ENCODE results near the gene RAB40B.
"Not testable (repeated sequence)": the region's sequence is repeated elsewhere in the genome, so short reads cannot be mapped to it uniquely, and the experiment has no call there.

The RAB40B gene, protein sequence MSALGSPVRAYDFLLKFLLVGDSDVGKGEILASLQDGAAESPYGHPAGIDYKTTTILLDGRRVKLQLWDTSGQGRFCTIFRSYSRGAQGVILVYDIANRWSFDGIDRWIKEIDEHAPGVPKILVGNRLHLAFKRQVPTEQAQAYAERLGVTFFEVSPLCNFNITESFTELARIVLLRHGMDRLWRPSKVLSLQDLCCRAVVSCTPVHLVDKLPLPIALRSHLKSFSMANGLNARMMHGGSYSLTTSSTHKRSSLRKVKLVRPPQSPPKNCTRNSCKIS

DNA sequence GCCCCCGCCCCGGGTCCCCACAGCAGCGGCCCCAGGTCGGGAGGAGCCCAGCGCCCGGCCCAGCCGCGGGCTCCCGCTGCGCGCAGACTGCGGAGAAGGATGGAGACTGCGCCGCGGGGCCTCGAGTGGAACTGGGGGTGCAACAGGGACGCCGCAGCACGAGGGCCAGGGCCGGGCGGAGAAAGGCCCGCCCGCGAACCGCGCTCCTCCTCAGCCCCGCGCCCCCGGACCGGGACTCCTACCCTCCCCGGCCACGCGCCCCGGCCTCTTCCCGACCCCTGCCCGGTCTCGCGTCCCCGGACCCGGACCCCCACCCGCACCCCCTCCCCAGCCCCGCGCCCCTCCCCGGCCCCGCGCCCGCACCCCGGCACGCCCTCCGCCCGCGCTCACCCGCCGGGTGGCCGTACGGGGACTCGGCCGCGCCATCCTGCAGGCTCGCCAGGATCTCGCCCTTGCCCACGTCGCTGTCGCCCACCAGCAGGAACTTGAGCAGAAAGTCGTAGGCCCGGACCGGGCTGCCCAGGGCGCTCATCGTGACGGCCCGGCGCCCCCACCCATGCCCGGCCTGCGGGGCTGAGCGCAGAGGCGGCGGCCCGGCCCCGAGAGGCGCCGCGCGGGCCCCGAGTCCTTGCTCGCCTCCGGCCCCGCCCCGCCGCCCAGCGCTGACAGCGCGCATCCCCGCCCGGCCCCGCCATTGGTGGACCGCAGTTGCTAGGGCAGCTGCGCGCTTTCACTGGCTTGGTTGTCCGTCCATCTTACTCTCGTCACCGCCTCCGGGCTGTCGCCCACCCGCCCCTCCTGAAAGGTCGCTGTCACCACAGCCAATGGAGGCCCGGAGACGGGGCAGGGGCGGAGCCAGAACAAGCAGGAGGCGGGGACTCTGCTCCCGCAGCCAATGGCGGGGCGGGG, at the start of gene RAB40B:
Gene RAB40B, minus strand, starts transcription at position 634 of the 909 bp plus-strand sequence. Its CDS starts 102 bp downstream, at position 532.
- FAIRE-seq: peak; percentile 57

DNA sequence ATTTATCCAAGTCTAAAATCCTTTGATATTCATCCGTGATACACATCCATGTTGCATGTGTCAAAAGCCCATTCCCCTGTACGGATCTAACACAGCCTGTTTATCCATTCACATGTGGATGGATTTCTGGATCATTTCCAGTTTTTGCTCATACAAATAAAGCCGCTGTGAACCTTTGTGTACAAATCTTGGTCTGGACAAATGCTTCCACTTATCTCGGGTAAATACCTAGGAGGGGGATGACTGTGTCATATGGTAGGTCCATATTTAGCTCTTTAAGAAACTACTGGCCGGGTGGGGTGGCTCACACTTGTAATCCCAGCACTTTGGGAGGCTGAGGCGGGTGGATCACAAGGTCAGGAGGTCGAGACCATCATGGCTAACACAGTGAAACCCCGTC, 47.0 kb upstream of the RAB40B start:
- FAIRE-seq: no peak

DNA sequence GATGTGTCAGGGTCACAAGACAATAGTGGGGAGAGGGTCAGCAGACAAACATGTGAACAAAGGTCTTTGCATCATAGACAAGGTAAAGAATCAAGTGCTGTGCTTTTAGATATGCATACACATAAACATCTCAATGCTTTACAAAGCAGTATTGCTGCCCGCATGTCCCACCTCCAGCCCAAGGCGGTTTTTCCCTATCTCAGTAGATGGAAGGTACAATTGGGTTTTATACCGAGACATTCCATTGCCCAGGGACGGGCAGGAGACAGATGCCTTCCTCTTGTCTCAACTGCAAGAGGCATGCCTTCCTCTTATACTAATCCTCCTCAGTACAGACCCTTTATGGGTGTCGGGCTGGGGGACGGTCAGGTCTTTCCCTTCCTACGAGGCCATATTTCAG, 46.2 kb upstream of the RAB40B start:
- FAIRE-seq: not testable (repeated sequence)

DNA sequence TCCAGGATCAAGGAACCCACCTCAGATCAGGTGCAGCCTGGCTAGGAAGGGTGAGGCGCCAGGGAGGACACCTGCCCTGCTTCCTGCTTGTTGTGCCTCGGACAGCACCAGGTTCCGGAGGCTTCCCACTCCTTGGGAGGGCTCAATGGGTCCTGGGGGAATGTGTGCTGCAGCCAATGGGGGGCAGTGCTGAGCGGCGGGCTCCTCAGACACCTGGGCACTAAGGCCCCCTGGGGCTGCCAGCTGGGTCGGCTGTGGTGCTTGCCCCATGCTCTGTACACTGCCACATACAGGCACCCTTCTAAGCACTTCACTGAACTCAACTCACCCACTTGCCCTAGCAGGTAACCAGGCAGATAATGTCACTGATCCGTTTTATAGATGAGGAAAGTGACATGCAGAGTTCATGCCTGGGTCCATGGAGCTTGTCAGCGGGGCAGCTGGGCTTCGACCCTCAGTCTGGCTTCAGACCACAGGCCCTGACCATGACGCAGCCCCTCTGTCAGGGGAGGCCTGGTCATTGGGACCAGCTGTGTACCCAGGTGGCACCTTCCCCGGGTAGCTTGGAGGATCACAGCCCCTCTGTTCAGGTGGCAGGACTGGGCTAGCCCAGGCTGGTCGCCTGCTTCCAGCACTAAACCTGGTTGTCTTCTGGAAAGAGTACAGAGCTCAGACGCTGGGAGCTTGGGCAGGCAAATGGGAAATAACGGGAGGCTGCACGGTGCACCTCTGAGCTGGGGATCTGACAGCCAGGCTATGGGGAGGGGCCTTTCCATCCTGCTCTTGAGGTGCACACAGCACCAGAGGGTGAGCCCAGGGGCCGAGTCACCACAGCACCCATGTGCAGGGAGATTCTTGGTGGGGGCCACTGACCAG, 45.1 kb upstream of the RAB40B start:
- no peak for FAIRE-seq

DNA sequence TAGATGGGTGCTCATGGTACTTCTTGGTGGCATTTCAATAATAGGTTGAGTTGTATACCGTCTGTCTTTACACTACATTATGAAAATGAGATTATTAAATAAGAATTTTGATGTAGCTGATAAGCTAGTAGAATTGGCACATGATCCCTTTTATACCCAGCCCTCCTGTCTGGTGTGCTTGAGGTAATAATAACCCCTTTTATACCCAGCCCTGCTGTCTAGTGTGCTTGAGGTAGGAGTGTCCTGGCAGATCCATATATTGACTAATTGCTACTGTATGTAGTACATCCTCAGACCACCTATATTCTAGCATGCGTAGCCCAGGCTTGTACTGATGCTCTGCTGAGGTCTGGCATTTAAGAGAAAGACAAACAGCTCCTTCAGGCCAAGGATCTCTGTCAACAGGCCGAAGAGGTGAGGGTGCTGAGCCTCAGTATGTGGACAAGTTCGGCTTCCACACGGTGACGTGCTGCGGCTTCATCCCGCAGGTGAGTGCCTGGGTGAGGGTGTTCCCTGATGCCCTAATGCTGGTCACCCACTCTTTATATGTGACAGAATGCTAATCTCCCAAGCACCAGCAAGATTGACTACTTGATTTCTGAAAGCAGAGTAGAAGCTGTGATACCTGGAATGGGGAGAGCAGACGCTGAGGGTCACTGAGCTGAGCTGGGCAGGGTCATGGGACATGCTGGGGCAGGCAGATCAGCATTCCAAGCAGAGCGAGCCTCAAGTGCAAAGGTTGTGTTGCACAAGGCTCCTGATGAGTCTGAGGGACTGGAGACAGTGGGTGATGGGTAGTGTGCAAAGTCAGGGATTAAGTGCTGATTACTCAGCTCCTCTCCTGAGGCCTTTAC, 42.6 kb upstream of the RAB40B start:
- no peak for FAIRE-seq

DNA sequence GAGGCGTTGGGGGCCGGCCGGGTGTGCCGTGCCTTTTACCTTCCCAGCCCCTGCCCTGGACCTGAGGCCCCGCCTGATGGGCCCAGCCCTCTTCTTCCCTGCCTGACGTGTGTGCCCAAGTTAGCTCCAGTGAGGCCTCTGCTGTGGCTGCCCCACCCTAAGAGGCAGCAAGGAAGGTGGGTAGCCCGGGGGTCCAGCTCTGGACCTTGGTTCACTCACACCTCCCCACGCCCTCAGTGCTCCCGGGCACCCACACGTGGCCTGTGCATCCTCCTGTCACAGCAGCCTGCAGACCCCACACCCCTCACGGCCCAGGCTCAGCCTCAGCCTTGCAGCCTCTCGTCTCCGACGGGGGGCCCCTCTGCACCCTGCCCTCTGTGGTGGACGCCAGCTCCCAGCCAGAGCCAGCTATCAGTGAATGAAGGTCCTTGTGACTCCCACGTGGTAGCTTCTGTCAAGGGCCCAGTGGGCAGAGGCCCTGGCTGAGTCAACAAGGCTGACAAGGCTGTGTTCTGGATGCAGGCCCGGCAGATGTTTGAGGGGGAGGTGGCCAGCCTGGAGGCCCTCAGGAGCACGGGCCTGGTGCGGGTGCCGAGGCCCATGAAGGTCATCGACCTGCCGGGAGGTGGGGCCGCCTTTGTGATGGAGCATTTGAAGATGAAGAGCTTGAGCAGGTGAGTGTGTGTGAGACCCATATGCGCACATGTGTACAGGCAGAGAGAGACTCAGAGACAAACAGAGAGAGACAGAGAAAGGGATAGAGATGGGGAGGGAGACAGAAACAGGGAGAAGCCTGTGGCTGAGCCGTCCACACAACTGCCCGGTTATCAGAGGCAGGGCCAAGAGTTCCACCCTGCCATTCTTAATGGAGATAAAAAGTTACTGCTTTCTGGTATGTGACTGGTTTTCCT, 39.7 kb upstream of the RAB40B start:
- no peak for FAIRE-seq

DNA sequence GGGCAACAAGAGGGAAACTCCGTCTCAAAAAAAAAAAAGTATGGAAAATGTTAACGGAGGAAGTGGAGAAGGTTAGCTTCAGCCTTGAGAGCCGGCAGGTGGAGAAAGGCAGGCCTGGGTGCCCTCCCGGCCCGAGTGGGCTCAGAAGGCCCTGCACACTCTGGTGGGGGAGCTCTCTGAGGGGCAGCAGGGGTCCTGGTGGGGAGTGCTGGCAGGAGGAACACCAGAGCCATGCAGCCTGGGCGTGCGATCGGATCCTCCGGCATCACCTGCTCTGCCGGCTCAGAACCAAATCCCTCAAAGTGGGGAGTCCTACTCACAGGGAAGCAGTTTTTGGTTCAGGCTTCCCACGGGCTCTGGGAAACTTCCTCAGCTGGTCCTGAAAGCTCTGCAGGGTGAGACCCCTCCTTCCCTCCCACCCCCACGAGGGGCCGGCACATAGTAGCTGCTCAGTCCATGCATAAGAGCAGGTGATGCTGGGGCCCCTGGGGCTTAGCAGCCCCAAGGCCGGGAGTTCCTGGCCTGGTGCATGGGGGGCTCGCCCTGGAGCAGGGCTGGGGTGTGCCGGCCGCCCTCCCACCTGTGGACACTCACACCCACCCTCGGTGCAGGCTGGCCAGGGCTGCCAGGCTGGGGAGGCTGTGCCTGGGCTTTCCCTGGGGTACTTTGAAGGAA, 38.1 kb upstream of the RAB40B start:
- no peak for FAIRE-seq

DNA sequence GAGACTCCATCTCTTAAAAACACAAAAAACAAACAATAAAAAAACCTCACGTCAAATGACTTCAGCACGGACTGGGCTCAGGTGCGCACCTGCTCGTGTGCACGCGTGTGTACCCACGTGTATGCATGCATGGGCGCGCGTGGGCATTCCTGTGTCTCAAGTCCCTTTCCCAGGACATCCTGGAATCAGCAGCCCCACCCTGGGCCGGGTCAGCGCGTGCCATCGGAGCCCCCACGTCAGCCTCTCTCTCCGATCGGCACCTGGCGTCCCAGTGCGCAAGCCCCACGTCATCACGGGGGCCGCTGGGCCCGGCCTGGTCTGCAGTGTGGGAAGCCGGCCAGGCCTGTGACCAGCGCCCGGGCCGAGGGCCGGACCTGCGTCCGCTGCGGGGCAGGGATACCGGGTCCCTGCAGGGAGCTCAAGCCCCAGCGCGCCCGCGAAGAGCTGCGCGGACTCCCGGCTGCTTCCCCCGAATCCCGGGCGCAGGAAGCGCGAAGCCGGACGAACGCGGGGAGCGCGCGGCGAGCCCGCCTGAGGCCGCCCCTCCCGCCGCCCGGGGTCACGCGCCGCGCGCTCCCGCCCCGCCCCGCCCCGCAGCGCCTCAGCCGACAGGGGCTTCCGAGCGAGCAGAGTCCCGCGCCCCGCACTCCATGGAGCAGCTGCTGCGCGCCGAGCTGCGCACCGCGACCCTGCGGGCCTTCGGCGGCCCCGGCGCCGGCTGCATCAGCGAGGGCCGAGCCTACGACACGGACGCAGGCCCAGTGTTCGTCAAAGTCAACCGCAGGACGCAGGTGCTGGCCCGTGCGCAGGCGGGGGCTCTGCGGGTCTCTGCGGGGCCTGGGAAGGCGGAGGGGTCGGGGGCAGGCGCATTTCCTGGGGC, 36.7 kb upstream of the RAB40B start, which contains the start of gene FN3K:
Gene FN3K, plus strand, starts transcription at position 629 of the 880 bp plus-strand sequence. Its CDS starts 22 bp downstream, at position 651.
- no peak for FAIRE-seq

DNA sequence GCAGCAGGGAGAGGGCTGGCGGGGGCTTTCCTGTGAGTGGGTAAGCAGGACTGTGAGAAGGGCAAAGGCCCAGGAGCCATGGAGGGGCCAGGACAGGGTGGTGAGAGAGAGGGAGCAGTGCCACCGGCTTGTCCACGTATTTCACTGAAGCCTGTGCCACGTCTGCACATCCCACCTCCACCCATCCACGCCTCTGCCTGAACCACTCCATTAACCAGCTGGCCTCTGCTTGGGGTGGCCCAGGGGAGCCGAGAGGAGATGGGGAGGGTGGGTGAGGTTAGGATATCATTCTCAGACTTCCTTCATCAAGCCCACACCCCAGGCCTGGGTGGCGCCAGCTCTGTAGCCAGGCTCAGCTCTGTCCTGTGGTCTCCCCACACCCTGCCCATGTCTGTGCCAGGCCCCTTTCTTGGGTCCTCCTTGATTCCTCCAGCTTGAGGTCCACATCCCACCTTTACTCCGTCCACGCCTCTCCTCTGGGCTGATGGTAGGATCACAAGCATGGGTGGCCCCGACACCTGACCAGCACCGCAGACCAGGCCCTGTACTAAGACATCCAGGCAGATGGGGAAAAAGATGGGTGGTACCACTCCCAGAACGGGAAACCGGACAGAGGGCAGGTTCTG, 33.7 kb upstream of the RAB40B start:
- FAIRE-seq: no peak

DNA sequence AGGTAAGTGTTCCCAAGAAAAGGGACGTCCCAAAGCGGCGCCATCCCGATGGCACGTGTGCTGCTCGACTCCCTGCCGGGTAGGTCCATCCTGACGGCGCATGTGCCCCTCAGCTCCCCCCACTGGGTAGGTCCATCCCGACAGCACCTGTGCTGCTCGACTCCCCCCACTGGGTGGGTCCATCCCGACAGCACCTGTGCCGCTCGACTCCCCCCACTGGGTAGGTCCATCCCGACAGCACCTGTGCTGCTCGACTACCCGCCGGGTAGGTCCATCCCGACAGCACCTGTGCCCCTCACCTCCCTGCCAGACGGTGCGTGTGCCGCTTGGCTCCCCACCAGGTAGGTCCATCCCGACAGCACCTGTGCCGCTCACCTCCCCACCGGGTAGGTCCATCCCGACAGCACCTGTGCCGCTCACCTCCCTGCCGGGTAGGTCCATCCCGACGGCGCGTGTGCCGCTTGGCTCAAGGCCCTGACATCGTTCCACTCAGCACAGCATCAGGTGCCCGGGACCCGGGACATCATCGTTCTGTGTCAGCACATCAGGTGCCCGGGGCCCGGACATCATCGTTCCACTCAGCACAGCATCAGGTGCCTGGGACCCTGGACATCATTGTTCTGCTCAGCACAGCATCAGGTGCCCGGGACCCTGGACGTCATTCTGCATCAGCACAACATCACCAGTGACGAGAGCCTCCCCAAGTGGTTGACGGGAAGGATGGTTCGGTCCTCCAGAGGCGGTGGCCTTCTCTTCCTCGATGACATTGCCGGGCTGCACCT, 31.2 kb upstream of the RAB40B start:
- FAIRE-seq: no peak

DNA sequence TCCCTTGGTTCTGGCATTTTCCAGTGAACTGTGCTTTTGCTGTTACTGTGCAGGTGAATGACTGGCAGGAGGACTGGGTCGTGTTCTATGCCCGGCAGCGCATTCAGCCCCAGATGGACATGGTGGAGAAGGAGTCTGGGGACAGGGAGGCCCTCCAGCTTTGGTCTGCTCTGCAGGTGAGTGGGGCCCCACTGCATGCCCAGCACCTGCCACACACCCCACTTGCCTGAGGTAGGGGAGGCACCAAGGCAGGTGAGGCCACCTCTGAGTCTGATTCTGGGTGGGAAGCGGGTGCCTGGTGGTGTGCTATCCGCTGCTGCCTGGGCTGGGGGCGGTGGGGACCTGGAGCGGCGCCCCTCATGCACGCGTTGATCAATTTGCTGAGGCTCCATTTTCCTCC, 27.9 kb upstream of the RAB40B start:
- FAIRE-seq: no peak

DNA sequence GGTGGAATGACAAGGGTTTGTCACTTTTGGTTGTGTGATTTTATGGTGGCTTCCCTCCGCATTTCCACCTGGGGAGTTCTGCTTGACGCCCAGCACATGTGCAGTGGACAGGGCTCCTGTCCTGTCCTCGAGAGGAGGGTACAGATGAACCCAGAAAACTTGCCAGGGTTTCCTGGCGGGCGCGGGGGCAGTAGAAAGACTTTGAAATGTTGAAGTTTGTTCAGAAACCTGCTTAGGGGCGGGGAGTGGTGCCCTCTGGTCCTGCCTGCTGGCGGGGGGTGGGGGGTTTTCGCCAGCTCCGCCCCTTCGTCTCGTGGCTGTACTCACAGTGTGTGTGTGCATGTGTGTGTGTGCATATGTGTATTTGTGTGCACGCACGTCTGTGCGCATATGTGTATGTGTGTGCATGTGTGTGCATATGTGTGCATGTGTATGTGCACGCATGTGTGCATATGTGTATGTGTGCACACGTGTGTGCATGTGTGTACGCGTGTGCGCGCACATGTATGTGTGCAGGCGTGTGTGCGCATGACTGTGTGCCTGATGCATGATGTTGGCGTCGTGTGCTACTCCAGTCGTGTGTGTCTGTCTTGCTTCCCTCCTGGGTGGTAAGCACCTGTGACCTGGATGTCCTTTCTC, 24.8 kb upstream of the RAB40B start:
- FAIRE-seq: no peak

DNA sequence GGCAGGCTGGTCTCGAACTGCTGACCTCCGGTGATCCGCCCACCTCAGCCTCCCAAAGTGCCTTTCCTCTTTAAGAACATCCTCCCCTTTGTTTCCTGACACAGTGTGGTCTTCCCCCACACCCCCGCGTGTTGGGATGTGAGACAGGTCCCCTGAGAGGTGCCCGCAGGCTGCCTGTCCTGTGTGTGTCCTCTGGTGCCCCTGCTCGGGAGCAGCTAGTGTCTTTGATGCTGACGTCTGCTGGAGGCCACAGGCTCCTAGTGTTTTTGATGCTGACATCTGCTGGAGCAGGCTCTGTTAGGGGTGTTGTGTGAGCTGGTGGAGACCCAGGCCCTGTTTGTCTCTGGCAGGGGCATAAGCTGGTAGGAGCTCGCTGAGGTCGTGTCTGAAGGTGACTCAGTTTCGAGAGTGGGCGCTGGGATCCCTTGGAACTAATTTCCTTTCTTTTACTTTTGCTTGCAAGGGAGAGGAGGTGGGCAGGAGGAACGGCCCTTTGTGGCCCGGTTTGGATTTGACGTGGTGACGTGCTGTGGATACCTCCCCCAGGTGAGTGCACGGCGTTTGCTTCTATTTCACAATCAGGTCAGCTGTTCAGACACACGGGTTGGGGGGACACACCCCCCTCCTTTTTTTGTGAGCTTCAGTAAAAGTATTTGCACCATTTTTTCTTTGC, 24.0 kb upstream of the RAB40B start:
- no peak for FAIRE-seq

DNA sequence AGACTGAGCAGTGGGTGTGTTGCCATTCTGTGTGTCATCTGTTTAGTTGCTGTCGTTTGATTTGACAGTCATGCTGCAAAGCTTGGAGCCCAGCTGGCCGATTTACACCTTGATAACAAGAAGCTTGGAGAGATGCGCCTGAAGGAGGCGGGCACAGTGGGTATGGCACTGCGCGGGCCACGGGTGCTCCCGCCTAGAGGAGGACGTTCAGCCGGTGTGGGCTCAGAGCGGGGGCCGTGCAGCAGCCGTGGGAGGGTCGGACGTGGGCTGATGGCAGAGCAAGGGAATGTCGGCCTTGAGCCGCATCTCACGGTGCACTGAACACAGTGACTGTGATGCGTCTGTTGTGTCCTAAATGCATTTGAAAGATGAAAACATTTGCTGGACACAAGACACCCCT, 21.7 kb upstream of the RAB40B start:
- no peak for FAIRE-seq

DNA sequence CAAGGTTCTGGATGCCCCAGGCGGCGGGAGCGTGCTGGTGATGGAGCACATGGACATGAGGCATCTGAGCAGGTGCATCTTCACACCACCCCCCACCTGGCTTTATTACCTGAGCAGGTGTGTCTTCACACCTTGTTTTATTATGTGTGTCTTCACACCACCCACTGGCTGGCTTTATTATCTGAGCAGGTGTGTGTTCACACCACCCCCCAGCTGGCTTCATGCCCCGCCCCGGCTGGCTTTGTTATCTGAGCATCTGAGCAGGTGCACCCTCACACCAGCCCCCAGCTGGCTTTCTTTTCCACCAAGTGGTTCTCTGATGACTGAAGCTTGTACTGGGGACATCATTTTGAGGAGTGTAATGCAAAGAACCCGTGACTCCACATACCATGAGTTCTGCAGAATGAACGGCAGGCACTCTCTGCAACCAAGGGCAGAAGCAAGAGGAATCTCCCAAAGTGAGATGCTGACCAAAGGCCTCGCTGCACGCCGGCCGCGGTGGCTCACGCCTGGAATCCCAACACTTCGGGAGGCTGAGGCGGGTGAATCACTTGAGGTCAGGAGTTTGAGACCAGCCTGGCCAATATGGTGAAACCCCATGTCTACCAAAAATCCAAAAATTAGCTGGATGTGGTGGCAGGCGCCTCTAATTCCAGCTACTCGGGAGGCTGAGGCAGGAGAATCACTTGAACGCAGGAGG, 20.6 kb upstream of the RAB40B start:
- FAIRE-seq: no peak
